Stimulated activated CD8-positive, alpha-beta memory T cell treated with anti-CD3 and anti-CD28 coated beads, Interleukin-12 subunit alpha, Interleukin-12 subunit beta, amount 100 ng/mL, for 4 hours (primary cell): Measurements from ENCODE around the gene ARHGEF28.

Experiments
- DNase-seq: peaks from one replicate; pipeline ENCODE4 v3.0.0-alpha.2; 2020; ENCODE audit warnings: low read depth

The ARHGEF28 gene

GRCh38 chr5:73735032-73735734 is 109.2 kb downstream of the ARHGEF28 start:
- no peak for DNase-seq

- no peak for DNase-seq
Measured at GRCh38 chr5:73739650-73740049, 113.7 kb downstream of the ARHGEF28 start.

DNA sequence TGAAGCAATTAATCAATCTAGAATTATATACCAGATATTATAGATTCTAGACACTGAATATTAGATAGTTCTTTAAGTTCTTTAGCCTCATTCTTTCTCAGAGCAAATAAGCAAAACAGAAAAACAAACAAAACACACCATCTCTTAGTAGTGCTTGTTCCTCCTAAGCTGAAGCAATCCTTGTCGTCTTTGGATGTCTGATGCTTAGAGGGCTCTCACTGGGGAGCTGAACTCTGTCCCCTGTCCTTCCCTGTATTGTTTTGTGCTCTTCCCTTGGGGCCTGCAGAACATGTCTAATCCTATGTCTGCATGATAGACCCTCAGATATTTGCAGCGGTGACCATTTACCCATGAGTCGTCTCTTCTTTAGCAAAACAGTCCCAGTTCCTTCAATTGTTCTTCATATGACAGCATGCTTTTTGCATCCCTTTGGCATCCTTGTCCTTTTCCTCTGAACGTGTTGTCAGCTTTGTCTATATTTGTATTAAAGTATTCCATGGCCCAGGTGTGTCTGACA is 114.3 kb downstream of the ARHGEF28 start:
- DNase-seq = no peak

- no peak for DNase-seq
Measured at GRCh38 chr5:73743161-73743560, 117.2 kb downstream of the ARHGEF28 start.

DNA sequence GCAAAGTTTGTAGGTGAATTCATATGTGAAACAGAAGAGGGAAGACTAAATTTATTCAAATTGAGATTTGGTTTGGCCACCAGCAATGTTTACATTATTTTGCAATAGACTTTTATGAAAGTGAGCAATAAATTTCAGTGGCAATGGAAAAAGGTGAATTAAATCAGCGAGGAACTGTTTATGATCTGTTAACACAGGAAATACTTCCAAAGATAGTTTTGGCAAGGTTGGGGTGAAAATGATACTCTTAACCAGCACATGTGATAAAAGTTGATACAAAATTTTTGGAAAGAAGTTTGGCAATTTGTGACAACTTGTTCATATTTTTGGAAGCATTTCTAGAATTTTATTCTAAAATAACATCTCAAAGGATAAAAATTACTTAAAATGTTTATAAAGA is 119.8 kb downstream of the ARHGEF28 start:
- DNase-seq = no peak

- no peak for DNase-seq
Measured at GRCh38 chr5:73746608-73747007, 120.6 kb downstream of the ARHGEF28 start.

DNA sequence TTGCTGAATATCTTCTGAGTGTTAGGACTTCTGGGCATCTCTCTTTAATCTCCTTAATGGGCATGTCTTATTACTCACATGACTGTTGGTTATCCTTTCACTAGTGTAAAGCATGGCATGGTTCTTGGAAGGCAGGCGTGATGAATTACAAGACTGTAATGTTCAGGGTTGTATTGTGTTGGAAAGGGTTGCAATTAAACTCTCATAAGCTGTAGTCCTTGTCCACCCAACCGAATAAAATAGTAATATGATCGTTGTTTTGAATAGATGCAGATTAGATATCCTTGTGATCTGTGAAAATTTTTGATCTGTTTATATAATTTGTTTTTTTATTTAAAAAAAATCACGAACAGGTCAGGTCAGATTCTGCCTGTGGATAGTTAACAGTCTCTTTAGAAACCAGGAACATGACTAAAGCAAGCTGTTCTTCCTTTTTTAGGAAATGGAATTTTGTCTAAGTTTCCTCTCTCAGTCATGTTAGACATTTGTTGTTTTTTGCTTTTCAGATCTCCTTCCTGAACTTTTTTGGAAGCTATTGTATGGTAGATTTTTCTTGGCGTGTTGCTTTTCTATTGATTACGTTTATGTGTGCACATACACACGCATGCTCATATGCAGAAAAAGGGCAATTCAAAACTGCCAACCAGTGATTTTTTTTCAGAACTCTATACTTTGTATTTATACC is 121.8 kb downstream of the ARHGEF28 start:
- DNase-seq = no peak

DNA sequence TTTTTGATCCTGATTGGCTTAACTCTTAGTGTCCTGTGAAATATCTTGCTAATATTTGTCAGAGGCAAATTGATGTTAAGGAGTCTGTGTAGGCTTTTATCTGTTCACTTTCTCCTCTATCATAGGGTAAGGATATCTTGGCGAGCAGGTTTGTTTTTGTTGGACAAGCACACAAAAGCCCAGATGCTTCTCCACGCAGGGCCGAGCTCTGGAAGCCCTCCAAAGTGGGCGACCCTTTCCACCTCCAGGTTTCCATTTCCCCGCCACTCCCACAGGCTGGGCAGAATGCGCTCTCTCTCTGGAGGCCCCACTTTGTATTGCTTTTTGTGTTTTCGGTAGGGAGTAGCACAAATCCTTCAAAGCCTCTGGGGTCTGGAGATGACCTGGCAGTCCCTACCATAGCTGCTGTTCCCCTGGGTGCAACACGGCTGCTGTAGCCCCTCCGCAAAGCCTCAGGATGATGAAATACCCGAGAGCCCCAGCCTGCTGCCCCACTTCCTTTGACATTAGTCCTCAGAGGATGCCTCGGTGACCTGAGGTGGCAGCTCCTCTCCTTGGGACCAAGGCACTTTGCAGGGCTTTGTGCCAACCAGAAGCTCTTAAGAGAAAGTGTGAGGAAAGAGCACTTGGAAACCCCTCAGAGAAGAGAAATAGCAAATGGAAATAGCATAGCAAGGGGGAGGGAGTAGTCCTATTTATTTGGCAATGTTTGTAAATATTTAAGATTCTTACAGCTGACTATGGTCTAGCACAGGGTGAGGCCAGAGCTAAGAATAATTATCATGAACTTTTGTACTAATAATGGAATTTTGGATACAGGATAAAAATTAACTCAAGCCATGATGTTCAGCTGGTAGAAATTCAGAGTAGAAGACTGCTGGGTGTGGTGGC is 122.8 kb downstream of the ARHGEF28 start:
- no peak for DNase-seq

- no peak for DNase-seq
Measured at GRCh38 chr5:73749485-73750270, 123.7 kb downstream of the ARHGEF28 start.

DNA sequence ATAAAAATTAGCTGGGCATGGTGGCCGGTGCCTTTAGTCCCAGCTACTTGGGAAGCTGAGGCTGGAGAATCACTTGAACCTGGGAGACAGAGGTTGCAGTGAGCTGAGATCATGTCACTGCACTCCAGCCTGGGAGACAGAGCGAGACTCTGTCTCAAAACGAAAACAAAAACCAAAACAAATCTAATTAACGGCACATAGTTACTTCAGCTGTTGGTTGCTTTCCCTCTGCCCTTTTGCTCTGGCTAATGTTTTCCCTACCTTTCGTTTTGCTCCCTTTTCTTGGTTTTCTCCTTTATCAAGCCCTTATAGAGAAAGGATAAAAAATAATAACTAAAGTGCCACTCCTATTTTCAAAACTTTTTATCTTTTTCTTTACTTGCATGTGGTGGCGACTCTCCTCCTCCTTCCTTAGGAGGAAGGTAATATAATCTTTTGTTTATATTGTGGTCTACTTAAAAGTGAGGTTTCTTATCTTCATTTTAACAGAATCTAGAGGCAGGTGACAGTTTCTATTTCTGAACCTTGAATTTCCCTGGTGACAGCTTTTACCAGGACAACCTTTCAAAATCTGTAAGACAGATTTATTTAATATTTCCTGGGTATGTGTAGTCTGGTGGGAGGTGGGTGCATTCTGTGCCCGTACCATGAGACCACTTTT is 125.4 kb downstream of the ARHGEF28 start:
- no peak for DNase-seq

GRCh38 chr5:73754254-73754653 is 128.3 kb downstream of the ARHGEF28 start:
- no peak for DNase-seq

GRCh38 chr5:73757416-73757815 is 131.4 kb downstream of the ARHGEF28 start:
- no peak for DNase-seq

DNA sequence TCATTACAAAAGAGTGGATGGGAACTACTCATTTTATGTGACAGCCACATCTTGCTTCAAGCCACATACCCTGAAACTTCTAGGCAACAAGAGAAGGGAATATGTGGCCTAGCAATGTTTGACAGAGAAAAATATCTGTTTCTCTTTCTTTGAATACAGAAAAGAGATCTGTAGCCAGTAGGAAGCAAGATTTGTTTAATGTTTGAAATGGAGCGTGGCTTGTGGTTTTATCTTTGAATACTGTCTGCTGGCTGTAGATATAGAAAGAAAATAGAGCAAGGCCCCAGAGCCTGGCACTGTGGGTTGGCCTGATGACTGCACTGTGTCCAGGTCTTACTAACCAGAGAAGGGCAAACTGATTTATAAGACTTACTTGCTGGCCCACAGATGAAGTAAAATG is 133.8 kb downstream of the ARHGEF28 start:
- no peak for DNase-seq

GRCh38 chr5:73763300-73764032 is 137.5 kb downstream of the ARHGEF28 start:
- DNase-seq = no peak

DNA sequence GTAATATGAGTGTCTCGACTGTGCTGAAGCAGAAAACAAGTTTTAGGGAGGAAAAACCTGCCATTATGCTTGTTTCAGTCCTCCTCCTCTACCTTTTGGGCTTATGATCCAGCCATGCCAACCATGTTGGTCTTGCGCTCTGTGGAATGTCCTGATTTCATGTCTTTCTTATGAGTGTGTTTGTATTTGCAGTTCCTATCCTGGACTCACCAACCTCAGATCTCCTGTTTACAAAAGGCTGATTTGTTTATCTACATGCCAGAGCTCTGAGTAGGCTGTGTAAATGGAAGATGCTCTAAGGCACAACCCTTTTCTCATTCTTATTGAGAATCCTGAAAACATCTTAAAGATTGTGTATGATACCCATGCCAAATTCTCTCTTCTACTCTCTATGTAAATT is 138.6 kb downstream of the ARHGEF28 start:
- no peak for DNase-seq

- no peak for DNase-seq
Measured at GRCh38 chr5:73764996-73765395, 139.0 kb downstream of the ARHGEF28 start.

- no peak for DNase-seq
Measured at GRCh38 chr5:73766902-73767301, 140.9 kb downstream of the ARHGEF28 start.

- DNase-seq = no peak
Measured at GRCh38 chr5:73770172-73771025, 144.4 kb downstream of the ARHGEF28 start.

- no peak for DNase-seq
Measured at GRCh38 chr5:73774924-73775323, 148.9 kb downstream of the ARHGEF28 start.

DNA sequence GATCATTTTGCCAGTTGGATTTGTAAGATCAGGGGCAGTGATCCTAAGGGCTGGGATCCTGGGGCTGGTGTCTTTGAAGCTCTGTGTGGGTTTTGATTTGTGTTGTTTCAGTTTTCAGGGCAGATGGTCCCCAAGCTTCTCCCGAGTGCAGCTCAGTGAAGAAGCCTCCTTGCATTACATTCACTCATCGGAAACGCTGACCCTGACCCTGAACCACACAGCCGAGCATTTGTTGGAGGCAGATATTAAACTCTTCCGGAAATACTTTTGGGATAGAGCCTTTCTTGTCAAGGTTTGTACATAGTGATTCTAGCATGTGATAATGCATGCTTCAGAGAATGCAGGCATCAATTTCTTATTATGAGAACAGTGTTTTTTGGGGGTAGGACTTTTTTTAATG is 150.4 kb downstream of the ARHGEF28 start:
- no peak for DNase-seq
